NCI-H1048 (cell line): ENCODE measurements around the gene SLC1A2.
A peak's percentile ranks its signal among the peaks of the same experiment; 100 is the strongest.

Experiments used
- DNase-seq: peaks from one replicate; lab custom pipeline; 2025; lab: John Stamatoyannopoulos, UW

SLC1A2 gene

GRCh38 chr11:35413598-35413997 lies 5.8 kb downstream of the SLC1A2 start:
- DNase-seq: no peak

- DNase-seq: no peak
Measured at GRCh38 chr11:35412285-35412684, 7.1 kb downstream of the SLC1A2 start.

GRCh38 chr11:35407041-35407440 lies 12.3 kb downstream of the SLC1A2 start:
- no peak for DNase-seq

- DNase-seq: no peak
Measured at GRCh38 chr11:35404388-35404775, 15.0 kb downstream of the SLC1A2 start.

GRCh38 chr11:35403765-35404387 lies 15.5 kb downstream of the SLC1A2 start:
- no peak for DNase-seq

GRCh38 chr11:35402751-35403660 lies 16.4 kb downstream of the SLC1A2 start:
- DNase-seq: no peak

- DNase-seq: no peak
Measured at GRCh38 chr11:35398881-35399280, 20.5 kb downstream of the SLC1A2 start.

GRCh38 chr11:35394941-35395340 lies 24.4 kb downstream of the SLC1A2 start:
- DNase-seq: no peak

GRCh38 chr11:35393098-35393497 lies 26.3 kb downstream of the SLC1A2 start:
- DNase-seq: no peak

GRCh38 chr11:35391922-35392688 lies 27.3 kb downstream of the SLC1A2 start:
- peak; percentile 55 for DNase-seq

GRCh38 chr11:35390737-35391682 lies 28.3 kb downstream of the SLC1A2 start:
- DNase-seq: no peak

- no peak for DNase-seq
Measured at GRCh38 chr11:35389897-35390465, 29.4 kb downstream of the SLC1A2 start.

GRCh38 chr11:35389112-35389511 lies 30.2 kb downstream of the SLC1A2 start:
- no peak for DNase-seq

- no peak for DNase-seq
Measured at GRCh38 chr11:35388061-35388460, 31.3 kb downstream of the SLC1A2 start.

- no peak for DNase-seq
Measured at GRCh38 chr11:35387111-35387982, 32.0 kb downstream of the SLC1A2 start.

- DNase-seq: no peak
Measured at GRCh38 chr11:35383953-35384352, 35.4 kb downstream of the SLC1A2 start.

GRCh38 chr11:35381709-35382322 lies 37.5 kb downstream of the SLC1A2 start:
- no peak for DNase-seq

GRCh38 chr11:35380603-35381002 lies 38.8 kb downstream of the SLC1A2 start:
- DNase-seq: no peak

GRCh38 chr11:35377262-35377661 lies 42.1 kb downstream of the SLC1A2 start:
- no peak for DNase-seq

GRCh38 chr11:35376613-35377012 lies 42.7 kb downstream of the SLC1A2 start:
- no peak for DNase-seq
